ENCODE measurements around the gene ATP1B3.

ATP1B3 gene

GRCh38 chr3:141895731-141896130 lies 19.3 kb downstream of the ATP1B3 start:
- Histone ChIP-seq H2AFZ (ENCODE audit: low read length) (no peak overlapping the region), H3K9me3 (replicated peaks; ENCODE audit: insufficient read depth, low read length) (no peaks in the 10 kb centered on the region), H3K79me2 (ENCODE audit: low read length) (peaks cover 69% of the 10 kb centered on the region), H3K4me3 (ENCODE audit: low read length) (no peak overlapping the region), H4K20me1 (ENCODE audit: insufficient read depth, low read length) (no peaks in the 10 kb centered on the region), H3K9me2 (replicated peaks; ENCODE audit: insufficient read depth, low read length) (no peaks in the 10 kb centered on the region), H3K27ac (ENCODE audit: low read length) (no peak overlapping the region), H3K27me3 (replicated peaks; ENCODE audit: insufficient read depth, low read length) (no peaks in the 10 kb centered on the region), H3F3A (ENCODE audit: insufficient read depth, low read length) (no peaks in the 10 kb centered on the region), H3K36me3 (replicated peaks; ENCODE audit: insufficient read depth, low read length) (peaks cover 10% of the 10 kb centered on the region), H3K9ac (ENCODE audit: low read length) (no peak overlapping the region), H3K4me1 (ENCODE audit: low read length) (no peaks in the 10 kb centered on the region), H3K4me2 (ENCODE audit: low read depth, low read length) (no peak overlapping the region)
- no peak for DNase-seq
- TF ChIP-seq CTCF (IDR thresholded peaks at IDR 0.05; ENCODE audit: low read length) (no peak), EZH2 (optimal IDR thresholded peaks at IDR 0.05; ENCODE audit: low read depth, low read length) (no peak), EZH2phosphoT487 (IDR thresholded peaks at IDR 0.05; ENCODE audit: low read length) (no peak)

- H3K9ac ChIP-seq (ENCODE audit: low read length): no peak overlapping the region
- no peaks in the 10 kb centered on the region for H3K9me2 ChIP-seq (replicated peaks; ENCODE audit: insufficient read depth, low read length)
- peaks cover 49% of the 10 kb centered on the region for H3K79me2 ChIP-seq (ENCODE audit: low read length)
- no peaks in the 10 kb centered on the region for H3K9me3 ChIP-seq (replicated peaks; ENCODE audit: insufficient read depth, low read length)
- H3K4me1 ChIP-seq (ENCODE audit: low read length): no peaks in the 10 kb centered on the region
- H3K36me3 ChIP-seq (replicated peaks; ENCODE audit: insufficient read depth, low read length): peaks cover 10% of the 10 kb centered on the region
- H3K27ac ChIP-seq (ENCODE audit: low read length): no peak overlapping the region
- DNase-seq: no peak
- H3K4me3 ChIP-seq (ENCODE audit: low read length): no peak overlapping the region
- TF ChIP-seq EZH2phosphoT487 (IDR thresholded peaks at IDR 0.05; ENCODE audit: low read length) (no peak), CTCF (IDR thresholded peaks at IDR 0.05; ENCODE audit: low read length) (no peak), EZH2 (optimal IDR thresholded peaks at IDR 0.05; ENCODE audit: low read depth, low read length) (no peak)
- no peaks in the 10 kb centered on the region for H3K27me3 ChIP-seq (replicated peaks; ENCODE audit: insufficient read depth, low read length)
- H3F3A ChIP-seq (ENCODE audit: insufficient read depth, low read length): no peaks in the 10 kb centered on the region
- H2AFZ ChIP-seq (ENCODE audit: low read length): no peak overlapping the region
- H4K20me1 ChIP-seq (ENCODE audit: insufficient read depth, low read length): no peaks in the 10 kb centered on the region
- no peak overlapping the region for H3K4me2 ChIP-seq (ENCODE audit: low read depth, low read length)
Measured at GRCh38 chr3:141898908-141899307, 22.5 kb downstream of the ATP1B3 start.

- DNase-seq: no peak
- Histone ChIP-seq H3K4me2 (ENCODE audit: low read depth, low read length) (no peak overlapping the region), H3K9me3 (replicated peaks; ENCODE audit: insufficient read depth, low read length) (no peaks in the 10 kb centered on the region), H3K4me3 (ENCODE audit: low read length) (no peak overlapping the region), H3K27ac (ENCODE audit: low read length) (no peak overlapping the region), H3K9me2 (replicated peaks; ENCODE audit: insufficient read depth, low read length) (no peaks in the 10 kb centered on the region), H3K4me1 (ENCODE audit: low read length) (no peaks in the 10 kb centered on the region), H3F3A (ENCODE audit: insufficient read depth, low read length) (no peaks in the 10 kb centered on the region), H4K20me1 (ENCODE audit: insufficient read depth, low read length) (no peaks in the 10 kb centered on the region), H3K36me3 (replicated peaks; ENCODE audit: insufficient read depth, low read length) (peaks cover 10% of the 10 kb centered on the region), H3K27me3 (replicated peaks; ENCODE audit: insufficient read depth, low read length) (no peaks in the 10 kb centered on the region), H3K9ac (ENCODE audit: low read length) (no peak overlapping the region), H3K79me2 (ENCODE audit: low read length) (peaks cover 44% of the 10 kb centered on the region), H2AFZ (ENCODE audit: low read length) (no peak overlapping the region)
- TF ChIP-seq EZH2 (optimal IDR thresholded peaks at IDR 0.05; ENCODE audit: low read depth, low read length) (no peak), CTCF (IDR thresholded peaks at IDR 0.05; ENCODE audit: low read length) (no peak), EZH2phosphoT487 (IDR thresholded peaks at IDR 0.05; ENCODE audit: low read length) (no peak)
Measured at GRCh38 chr3:141900343-141900742, 23.9 kb downstream of the ATP1B3 start.
